ENCODE measurements around the gene DSCAML1.

DSCAML1 gene

GRCh38 chr11:117385906-117386305 is 411.1 kb downstream of the DSCAML1 start:
- no peak for TF ChIP-seq CTCF (IDR thresholded peaks at IDR 0.05; ENCODE audit: low read depth, low read length)
- no peak for DNase-seq (ENCODE audit: extremely low read depth, low read depth)

DNA sequence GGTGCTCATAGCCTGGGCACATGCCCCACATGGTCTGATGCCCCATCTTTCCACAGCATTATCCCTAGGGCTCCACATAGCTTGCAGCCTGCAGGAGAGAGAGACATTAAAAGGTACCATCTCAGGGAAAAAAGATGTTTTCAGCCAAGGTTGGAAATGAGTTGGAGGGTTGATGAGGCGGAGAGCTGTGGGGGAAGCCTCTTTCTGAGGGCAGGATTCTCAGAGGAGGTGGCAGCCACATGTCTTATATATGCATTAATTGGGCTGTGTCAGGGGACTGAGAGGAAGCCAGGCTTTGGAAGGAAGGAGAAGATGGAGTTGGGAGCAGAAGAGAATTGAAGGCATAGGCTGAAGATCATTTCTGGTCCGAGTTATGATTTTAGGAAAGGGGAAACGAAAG is 411.5 kb downstream of the DSCAML1 start:
- no peak for TF ChIP-seq CTCF (IDR thresholded peaks at IDR 0.05; ENCODE audit: low read depth, low read length)
- DNase-seq (ENCODE audit: extremely low read depth, low read depth), result no peak

DNA sequence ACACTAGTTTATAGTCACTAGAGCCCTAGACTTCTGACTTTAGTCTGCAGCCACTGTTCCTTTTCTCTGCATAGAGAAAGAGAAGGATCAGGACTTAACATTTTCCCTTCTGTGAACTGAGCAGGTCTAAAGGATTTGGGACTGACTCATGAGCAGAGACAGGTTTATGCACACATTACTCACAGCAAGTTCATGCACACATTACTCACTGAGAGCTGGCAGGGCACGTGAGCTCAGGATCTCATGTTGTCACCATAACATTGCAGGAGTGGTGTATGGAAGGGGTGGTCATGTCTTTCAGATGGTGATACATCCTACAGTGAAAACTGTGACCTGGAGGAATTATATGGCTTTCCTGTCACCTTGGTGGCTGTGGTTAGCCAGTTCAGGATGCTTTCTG is 413.0 kb downstream of the DSCAML1 start:
- TF ChIP-seq CTCF (IDR thresholded peaks at IDR 0.05; ENCODE audit: low read depth, low read length), result no peak
- no peak for DNase-seq (ENCODE audit: extremely low read depth, low read depth)

DNA sequence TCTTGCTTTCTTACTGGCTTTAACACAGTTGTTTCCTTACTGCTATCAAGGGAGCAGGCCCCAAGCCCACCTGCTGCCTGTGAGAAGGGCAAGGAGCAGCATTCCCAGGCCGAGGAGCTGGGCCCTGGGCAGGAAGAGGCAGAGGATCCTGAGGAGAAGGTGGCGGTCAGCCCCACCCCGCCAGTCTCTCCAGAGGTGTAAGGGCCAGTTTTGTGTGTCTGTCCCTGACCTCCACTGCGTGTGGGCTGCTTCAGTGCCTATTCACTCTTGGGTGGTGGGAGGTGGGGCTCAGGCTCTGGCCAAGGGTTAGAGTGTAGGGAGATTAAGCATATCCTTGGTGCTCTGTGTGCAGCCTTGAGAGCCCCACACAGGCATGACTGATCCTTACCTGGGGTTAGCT is 414.3 kb downstream of the DSCAML1 start:
- no peak for DNase-seq (ENCODE audit: extremely low read depth, low read depth)
- TF ChIP-seq CTCF (IDR thresholded peaks at IDR 0.05; ENCODE audit: low read depth, low read length), result no peak

DNA sequence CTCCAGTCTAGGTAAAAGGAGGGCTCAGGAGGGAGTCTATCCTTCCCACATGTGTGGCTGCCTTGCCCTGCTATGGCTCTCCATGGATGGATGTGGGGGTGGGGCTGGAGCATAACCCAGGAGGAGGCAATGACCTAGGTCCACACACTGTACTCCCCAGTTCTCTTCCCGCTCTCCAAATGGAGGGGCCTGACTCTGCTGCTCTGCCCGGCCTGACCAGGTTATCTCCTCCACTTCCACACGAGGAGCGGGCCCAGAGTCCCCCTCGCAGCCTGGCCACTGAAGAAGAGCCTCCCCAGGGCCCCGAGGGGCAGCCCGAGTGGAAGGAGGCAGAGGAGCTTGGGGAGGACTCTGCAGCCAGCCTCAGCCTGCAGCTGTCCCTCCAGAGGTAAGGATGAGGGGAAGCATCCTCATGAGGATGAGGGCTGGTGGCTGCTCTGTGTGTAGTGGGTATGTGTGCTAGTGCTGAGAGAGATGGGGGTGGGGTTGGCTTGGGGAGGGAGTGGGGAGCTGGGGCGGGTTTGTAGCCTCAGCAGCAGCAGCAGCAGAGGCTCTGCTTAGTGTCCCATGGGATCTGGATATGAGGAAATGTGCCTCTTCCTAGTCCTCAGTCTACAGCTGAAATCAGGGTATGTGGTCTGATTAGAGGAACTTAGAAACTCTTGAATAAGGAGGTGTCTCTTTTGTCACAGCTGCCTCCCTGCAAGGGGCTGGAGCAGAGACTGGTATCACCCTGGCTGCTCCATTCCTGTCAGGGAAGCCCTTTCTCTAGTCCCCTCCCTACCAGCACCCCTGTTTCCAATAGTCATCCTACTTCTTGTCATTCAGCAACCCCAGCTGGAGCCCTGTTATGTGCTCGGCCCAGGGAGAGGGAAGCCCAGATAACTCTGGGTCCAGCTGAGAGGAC is 415.3 kb downstream of the DSCAML1 start:
- no peak for TF ChIP-seq CTCF (IDR thresholded peaks at IDR 0.05; ENCODE audit: low read depth, low read length)
- DNase-seq (ENCODE audit: extremely low read depth, low read depth), result no peak

DNA sequence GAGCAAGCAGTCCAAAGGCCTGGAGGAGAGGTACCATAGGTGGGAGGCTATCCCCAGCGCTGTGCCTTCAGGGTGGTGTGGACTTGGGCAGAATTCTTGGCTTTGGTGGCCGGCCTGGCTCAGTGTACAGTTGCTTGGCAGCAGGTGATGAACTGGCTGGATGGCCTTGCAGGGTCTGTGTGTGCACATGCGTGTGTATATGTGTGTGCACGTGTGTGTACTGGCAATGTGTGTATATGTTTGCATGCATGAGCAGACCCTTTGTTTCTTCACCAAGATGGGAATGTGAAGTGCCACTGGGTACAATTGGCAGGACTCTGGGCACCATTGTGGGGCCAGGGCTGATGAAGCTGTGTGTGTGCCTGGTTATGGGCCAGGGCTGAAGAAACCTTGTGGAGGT is 416.3 kb downstream of the DSCAML1 start:
- TF ChIP-seq CTCF (IDR thresholded peaks at IDR 0.05; ENCODE audit: low read depth, low read length), result no peak

DNA sequence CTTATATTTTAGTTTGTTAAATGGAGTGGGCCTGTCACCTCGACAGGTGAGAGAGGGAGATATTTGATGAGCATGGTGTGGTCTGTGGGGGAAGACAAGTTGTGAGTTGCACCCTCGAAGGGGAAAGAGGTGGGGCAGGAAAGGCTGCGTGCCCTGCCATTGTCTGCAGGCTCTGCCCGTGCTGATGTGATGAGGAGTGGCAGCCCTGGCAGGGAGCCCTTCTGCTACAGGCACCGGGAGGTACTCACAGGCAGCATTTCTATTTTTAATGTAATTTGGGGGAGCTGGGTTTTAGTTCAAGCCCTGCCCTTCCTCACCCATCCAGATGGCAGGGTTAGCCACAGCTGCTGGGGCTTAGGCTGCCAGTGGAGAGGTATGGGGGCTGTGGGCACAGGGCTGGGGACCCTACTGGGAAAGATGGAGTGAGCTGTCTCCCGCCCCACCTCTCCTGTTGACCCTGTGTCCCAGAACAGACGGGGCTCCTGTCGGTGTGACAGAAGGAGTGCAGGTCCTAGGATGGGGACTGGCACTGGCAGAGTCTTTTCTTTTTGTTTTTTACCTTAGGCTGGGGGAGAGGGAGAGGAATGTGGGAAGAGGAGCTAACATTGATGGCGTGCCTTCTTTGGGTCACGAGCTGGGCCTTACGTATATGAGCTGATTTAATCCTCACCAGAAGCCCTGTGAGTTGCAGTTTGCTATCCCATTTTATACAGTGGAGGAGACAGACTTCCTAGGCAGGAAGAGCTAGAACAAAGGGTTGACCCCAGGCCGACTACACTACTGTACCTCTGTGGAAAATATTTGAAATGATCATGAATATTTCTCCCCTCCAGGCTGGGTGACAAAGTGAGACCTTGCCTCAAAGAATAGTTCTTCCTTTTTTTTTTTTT is 417.8 kb downstream of the DSCAML1 start:
- TF ChIP-seq CTCF (IDR thresholded peaks at IDR 0.05; ENCODE audit: low read depth, low read length), result no peak
- DNase-seq (ENCODE audit: extremely low read depth, low read depth), result no peak

More for the DNA sequence above, 416.3 kb downstream of the DSCAML1 start:
- DNase-seq (ENCODE audit: extremely low read depth, low read depth), result no peak
